A549 (cell line): Measurements from ENCODE around the gene EPS15. TPM values are rescaled to one million over a fixed set of nuclear protein-coding genes. Genes with fewer than 3 reads are reported as not detected.

Experiments
- ATAC-seq, 2 experiments: fragments of 200-7000 bp in 1 of 2; fragments of >200 bp in 1 of 2; cut with Nextera tagmentation in 1 of 2; cut with Tn5 transposase in 1 of 2; 3 replicates each; pipeline versions ENCODE4 v1.8.0 to v1.9.1; 2018 to 2020; ENCODE audit warnings: mild to moderate bottlenecking in 1 of 2, moderate library complexity in 1 of 2
- CTCF ChIA-PET: fragments of 300-600 bp; sonication (Branson Sonifier 250); formaldehyde crosslinking; extraction: SDS; loops from one replicate; lab custom pipeline; 2021; ENCODE audit warnings: antibody characterized with exemption, inconsistent platforms; lab: Yijun Ruan, JAX
- POLR2A ChIA-PET: fragments of 350-600 bp; formaldehyde crosslinking; extraction: SDS; loops from one replicate; lab custom pipeline; 2021; ENCODE audit warnings: antibody characterized with exemption, inconsistent platforms; lab: Yijun Ruan, JAX
- DNase-seq, 2 experiments: peaks; one replicate each; pipeline versions ENCODE4 v3.0.0 to v3.0.0-alpha.2; 2011 to 2016; ENCODE audit warnings: low read depth in 1 of 2, low spot score in 1 of 2
- FAIRE-seq: peaks from 2 replicates; lab custom pipeline; 2011; peaks lifted over from hg19 to GRCh38; lab: Jason Lieb, UNC
- H3K27ac ChIP-seq, 2 experiments: fragments of >200 bp; sonication (Bioruptor Twin); formaldehyde crosslinking; 3 replicates each; pipeline ENCODE4 v1.5.1; 2016 to 2017
- H3K4me1 ChIP-seq: fragments of >200 bp; sonication (Bioruptor Twin); formaldehyde crosslinking; 3 replicates; pipeline ENCODE4 v1.6.1; 2016
- H3K4me2 ChIP-seq: fragments of >200 bp; sonication (Bioruptor Twin); formaldehyde crosslinking; 3 replicates; pipeline ENCODE4 v1.6.1; 2016
- H3K4me3 ChIP-seq: fragments of >200 bp; sonication (Bioruptor Twin); formaldehyde crosslinking; 3 replicates; pipeline ENCODE4 v1.5.1; 2016
- H3K9me3 ChIP-seq: fragments of >200 bp; sonication (Bioruptor Twin); formaldehyde crosslinking; 3 replicates; pipeline ENCODE4 v1.6.1; 2016
- BHLHE40 ChIP-seq: IDR thresholded peaks from 2 replicates; pipeline ENCODE4 v1.6.1; 2012; ENCODE audit warnings: low read depth, low read length, inconsistent platforms
- CEBPB ChIP-seq, 2 experiments: fragments of >200 bp in 1 of 2; sonication (Bioruptor Twin) in 1 of 2; formaldehyde crosslinking in 1 of 2; IDR thresholded peaks; 2 replicates each; pipeline ENCODE4 v1.6.1; 2012 to 2016
- CHD2 ChIP-seq: fragments of 150-350 bp; IDR thresholded peaks from 2 replicates; pipeline ENCODE4 v1.6.1; 2014; ENCODE audit warnings: low read length; ENCODE audit not compliant: partially characterized antibody
- E2F6 ChIP-seq: IDR thresholded peaks from 2 replicates; pipeline ENCODE4 v1.6.1; 2012; ENCODE audit warnings: low read depth, borderline replicate concordance
- ESRRA ChIP-seq: fragments of 150-350 bp; IDR thresholded peaks from 2 replicates; pipeline ENCODE4 v1.6.1; 2014; ENCODE audit warnings: mild to moderate bottlenecking, low read length, borderline replicate concordance
- FOSB ChIP-seq: fragments of 250-450 bp; sonication (Bioruptor Pico); IDR thresholded peaks from 2 replicates; pipeline ENCODE4 v1.5.0; 2020; ENCODE audit warnings: mild to moderate bottlenecking, moderate library complexity
- GATA3 ChIP-seq: IDR thresholded peaks from 2 replicates; pipeline ENCODE4 v1.6.1; 2012; ENCODE audit warnings: borderline replicate concordance
- HDAC2 ChIP-seq: fragments of 200-600 bp; sonication (generic); IDR thresholded peaks from 2 replicates; pipeline ENCODE4 v1.6.1; 2016
- HEYL ChIP-seq: fragments of 250-450 bp; sonication (Bioruptor Pico); IDR thresholded peaks from 2 replicates; pipeline ENCODE4 v1.8.0; 2021; ENCODE audit warnings: mild to moderate bottlenecking, moderate library complexity
- HOXA7 ChIP-seq: fragments of 250-450 bp; sonication (Bioruptor Pico); IDR thresholded peaks from 2 replicates; pipeline ENCODE4 v1.5.0; 2020; ENCODE audit warnings: mild to moderate bottlenecking, moderate library complexity
- HOXB13 ChIP-seq: fragments of 250-450 bp; sonication (Bioruptor Pico); IDR thresholded peaks from 2 replicates; pipeline ENCODE4 v1.5.0; 2020; ENCODE audit warnings: low read depth, mild to moderate bottlenecking, moderate library complexity
- JUN ChIP-seq, 2 experiments: fragments of >200 bp; sonication (Bioruptor Twin); formaldehyde crosslinking; IDR thresholded peaks; 2 replicates in 1 of 2; 3 replicates in 1 of 2; pipeline ENCODE4 v1.6.1; 2016 to 2017
- KDM1A ChIP-seq: fragments of 200-600 bp; sonication (generic); IDR thresholded peaks from 2 replicates; pipeline ENCODE4 v1.6.1; 2016; ENCODE audit warnings: low read depth, mild to moderate bottlenecking
- KDM5A ChIP-seq: fragments of 200-600 bp; sonication (generic); IDR thresholded peaks from 2 replicates; pipeline ENCODE4 v1.6.1; 2016; ENCODE audit warnings: antibody characterized with exemption, mild to moderate bottlenecking
- MAFK ChIP-seq: fragments of 450-650 bp; IDR thresholded peaks from 2 replicates; pipeline ENCODE4 v1.6.1; 2014; ENCODE audit not compliant: partially characterized antibody
- NR3C1 ChIP-seq: fragments of >200 bp; sonication (Bioruptor Twin); formaldehyde crosslinking; IDR thresholded peaks from 3 replicates; pipeline ENCODE4 v1.6.1; 2017
- RARB ChIP-seq: fragments of 250-450 bp; sonication (Bioruptor Pico); IDR thresholded peaks from 2 replicates; pipeline ENCODE4 v1.8.0; 2021; ENCODE audit warnings: mild to moderate bottlenecking, moderate library complexity
- RFX5 ChIP-seq: fragments of 450-650 bp; IDR thresholded peaks from 2 replicates; pipeline ENCODE4 v1.7.1; 2014; ENCODE audit warnings: antibody characterized with exemption, mild to moderate bottlenecking, moderate library complexity
- RNF2 ChIP-seq: fragments of 200-600 bp; sonication (generic); IDR thresholded peaks from 2 replicates; pipeline ENCODE4 v1.6.1; 2016; ENCODE audit warnings: low read depth, mild to moderate bottlenecking, antibody characterized with exemption, moderate library complexity, borderline replicate concordance
- SMC3 ChIP-seq: fragments of >200 bp; sonication (Bioruptor Twin); formaldehyde crosslinking; IDR thresholded peaks from 3 replicates; pipeline ENCODE4 v1.6.1; 2018; ENCODE audit warnings: inconsistent platforms
- TP53 ChIP-seq: fragments of 250-450 bp; sonication (Bioruptor Pico); IDR thresholded peaks from 2 replicates; pipeline ENCODE4 v1.5.0; 2021; ENCODE audit warnings: mild to moderate bottlenecking, moderate library complexity
- WGBS: methylation state at CpG from one replicate; pipeline ENCODE4 v1.1.6; 2017; ENCODE audit errors: missing lambda C conversion rate; 5-methylcytosine and 5-hydroxymethylcytosine counted together
- polyA plus RNA-seq, 4 experiments: library from polyadenylated mRNA; depleted of rRNA in 3 of 4; stranded (reverse); fragments of >200 nt; fragmentation: RNase III in 1 of 4; extraction: RNeasy Plus Mini Kit Qiagen cat#74134 plus additional on column Dnase treatment in 1 of 4; gene quantifications; 2 replicates in 3 of 4; 3 replicates in 1 of 4; pipeline ENCODE4 v1.2.3, GENCODE V29; 2011 to 2017
- TF ChIP-seq, protein P1 (sequence below): fragments of 250-450 bp; sonication (Bioruptor Pico); IDR thresholded peaks from 2 replicates; pipeline ENCODE4 v1.5.0; 2020; ENCODE audit warnings: low read depth, mild to moderate bottlenecking, moderate library complexity

EPS15 gene
- polyA plus RNA-seq, 2 of the 4 experiments (the other 2 are of a cell fraction), result 10.9 to 35.4 TPM

DNA sequence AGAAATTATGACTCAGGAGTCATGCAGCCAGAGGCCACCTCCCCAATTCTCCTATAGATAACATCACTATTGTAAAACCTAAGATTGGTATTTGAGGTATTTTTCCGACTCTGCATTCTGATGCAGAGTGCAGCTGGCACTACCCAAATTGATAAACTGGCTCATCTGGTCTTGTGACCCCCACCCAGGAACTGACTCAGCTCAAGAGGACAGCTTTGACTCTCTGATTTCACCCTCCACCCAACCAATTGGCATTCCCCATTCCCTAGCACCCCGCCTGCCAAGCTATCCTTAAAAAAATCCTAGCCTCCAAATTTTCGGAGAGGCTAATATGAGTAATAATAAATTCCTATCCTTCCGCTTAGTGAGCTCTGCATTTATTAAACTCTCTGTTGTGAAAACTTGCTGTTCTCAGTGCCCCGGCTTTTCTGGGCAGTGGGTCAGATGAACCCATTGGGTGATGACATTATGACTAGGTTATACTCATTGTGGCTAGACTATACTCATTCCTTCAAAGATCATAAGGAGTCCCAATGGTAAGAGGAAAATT, 39.4 kb upstream of the EPS15 start:
- peak overlapping the region; percentile 35 to 78; a peak in 4 of 6 replicates for H3K27ac ChIP-seq
- H3K4me1 ChIP-seq, result peaks cover 20% of the 10 kb centered on the region
- TF ChIP-seq GATA3, result peak; percentile 26; the same call in 1 of the 2 replicates
- TF ChIP-seq HOXA7 (CRISPR knock-in tag), result no peak
- TF ChIP-seq RARB, result no peak
- no peak for TF ChIP-seq CHD2
- ChIA-PET POLR2A (no interaction called here), CTCF (no interaction called here)
- ATAC-seq (peak; percentile 70 to 79), DNase-seq (peak in 1 of 2 experiments; percentile 13), FAIRE-seq (no peak)
- WGBS, result 47% methylated on average over 5 of the region's 5 CpGs
- H3K9me3 ChIP-seq, result no peaks in the 10 kb centered on the region
- H3K4me3 ChIP-seq, result no peak overlapping the region
- H3K4me2 ChIP-seq, result peak overlapping the region; percentile 49

DNA sequence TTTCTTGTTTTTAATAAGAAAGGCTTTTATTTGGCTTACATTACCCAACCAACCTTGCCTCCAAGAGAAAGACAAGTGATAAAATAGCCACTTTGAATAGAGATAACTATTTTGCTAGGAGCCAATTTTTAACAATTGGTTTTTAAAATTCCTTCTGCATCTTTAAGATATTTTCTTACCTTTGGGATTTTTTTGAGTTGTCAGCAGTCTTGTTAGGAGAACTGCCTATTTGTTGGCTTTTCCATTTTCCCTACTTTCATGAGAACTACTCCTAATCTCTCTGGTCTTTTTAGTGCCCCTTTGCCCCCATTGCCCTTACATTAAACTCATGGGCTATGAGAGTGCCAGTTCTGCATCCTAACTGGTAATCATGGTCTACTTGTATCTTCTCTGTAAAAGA, 38.1 kb upstream of the EPS15 start:
- ChIA-PET POLR2A (no interaction called here), CTCF (no interaction called here)
- ATAC-seq, result no peak
- no peak for TF ChIP-seq HEYL (CRISPR knock-in tag)
- no peak for TF ChIP-seq RFX5
- no peak for TF ChIP-seq KDM5A
- no peak for TF ChIP-seq BHLHE40
- no peak for TF ChIP-seq SMC3
- TF ChIP-seq FOSB (CRISPR knock-in tag), result no peak
- TF ChIP-seq MAFK, result no peak
- TF ChIP-seq HOXA7 (CRISPR knock-in tag), result no peak
- no peak for TF ChIP-seq E2F6
- TF ChIP-seq ESRRA, result no peak
- TF ChIP-seq JUN (IDR thresholded peaks at IDR 0.05), result no peak
- TF ChIP-seq KDM1A, result no peak
- TF ChIP-seq CEBPB (IDR thresholded peaks at IDR 0.05), result no peak
- TF ChIP-seq RNF2, result no peak
- no peak for TF ChIP-seq HOXB13
- TF ChIP-seq, protein P1, sequence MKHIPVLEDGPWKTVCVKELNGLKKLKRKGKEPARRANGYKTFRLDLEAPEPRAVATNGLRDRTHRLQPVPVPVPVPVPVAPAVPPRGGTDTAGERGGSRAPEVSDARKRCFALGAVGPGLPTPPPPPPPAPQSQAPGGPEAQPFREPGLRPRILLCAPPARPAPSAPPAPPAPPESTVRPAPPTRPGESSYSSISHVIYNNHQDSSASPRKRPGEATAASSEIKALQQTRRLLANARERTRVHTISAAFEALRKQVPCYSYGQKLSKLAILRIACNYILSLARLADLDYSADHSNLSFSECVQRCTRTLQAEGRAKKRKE (CRISPR knock-in tag), result no peak
- no peak for TF ChIP-seq TP53
- no peak for TF ChIP-seq CHD2
- no peak for TF ChIP-seq NR3C1
- no peaks in the 10 kb centered on the region for H3K9me3 ChIP-seq
- no peak overlapping the region for H3K4me2 ChIP-seq
- peaks cover 20% of the 10 kb centered on the region for H3K4me1 ChIP-seq
- H3K27ac ChIP-seq, result peak overlapping the region in 1 of 2 experiments; percentile 54; a peak in 2 of 6 replicates
- DNase-seq, result no peak
- H3K4me3 ChIP-seq, result no peak overlapping the region
- FAIRE-seq, result no peak

DNA sequence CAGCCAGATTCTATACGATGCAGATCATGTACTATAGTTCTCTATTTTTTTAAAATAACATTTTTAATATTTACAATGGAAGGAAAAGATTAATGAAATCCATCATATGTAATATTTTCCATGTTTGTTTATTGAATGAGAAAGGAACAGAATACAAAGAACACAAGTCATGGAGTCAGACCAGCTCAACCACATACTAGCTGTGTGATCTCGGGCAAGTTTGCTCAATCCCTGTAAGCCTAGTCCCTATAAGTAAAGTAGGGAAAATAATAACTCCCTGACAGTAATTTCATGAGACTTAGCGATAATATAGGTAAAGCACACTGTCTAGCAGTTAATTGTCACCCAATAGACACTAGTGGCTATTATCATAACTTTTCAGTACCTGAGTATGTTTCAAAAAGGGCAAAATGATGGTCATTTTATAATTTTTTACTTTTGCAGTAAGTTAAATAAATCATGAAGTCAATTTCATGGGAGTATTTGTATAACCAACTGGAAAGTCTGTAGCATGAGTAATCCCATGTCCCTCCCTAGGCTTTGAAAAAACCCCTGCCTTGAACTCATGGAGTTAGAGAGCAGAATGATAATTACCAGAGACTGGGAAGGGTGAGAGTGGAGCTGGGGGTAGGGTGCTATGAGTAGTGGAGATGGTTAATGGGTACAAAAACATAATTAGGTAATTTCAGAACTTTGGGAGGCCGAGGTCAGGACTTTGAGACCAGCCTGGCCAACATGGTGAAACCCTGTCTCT, 37.0 kb upstream of the EPS15 start:
- H3K9me3 ChIP-seq, result no peaks in the 10 kb centered on the region
- POLR2A ChIA-PET, result no interaction called here
- FAIRE-seq (no peak), ATAC-seq (no peak), DNase-seq (no peak)
- no peak overlapping the region for H3K4me3 ChIP-seq
- no peak overlapping the region for H3K27ac ChIP-seq
- TF ChIP-seq GATA3 (no peak), HDAC2 (no peak)
- CTCF ChIA-PET, result interaction anchor here (1.1 kb wide), 1 partner anchor 12 kb away, joined by 3 read pairs; no protein-coding TSS in a partner anchor
- 87% methylated on average over 4 of the region's 4 CpGs for WGBS
- H3K4me1 ChIP-seq, result peaks cover 20% of the 10 kb centered on the region
- no peak overlapping the region for H3K4me2 ChIP-seq
